ENCODE data around the gene MFSD6L. TPM values are rescaled to one million over a fixed set of nuclear protein-coding genes. Genes with fewer than 3 reads are reported as not detected.
A peak's percentile ranks its signal among the peaks of the same experiment; 100 is the strongest.

MFSD6L gene
- total RNA-seq, 1 experiment from 2014 or later = not detected

DNA sequence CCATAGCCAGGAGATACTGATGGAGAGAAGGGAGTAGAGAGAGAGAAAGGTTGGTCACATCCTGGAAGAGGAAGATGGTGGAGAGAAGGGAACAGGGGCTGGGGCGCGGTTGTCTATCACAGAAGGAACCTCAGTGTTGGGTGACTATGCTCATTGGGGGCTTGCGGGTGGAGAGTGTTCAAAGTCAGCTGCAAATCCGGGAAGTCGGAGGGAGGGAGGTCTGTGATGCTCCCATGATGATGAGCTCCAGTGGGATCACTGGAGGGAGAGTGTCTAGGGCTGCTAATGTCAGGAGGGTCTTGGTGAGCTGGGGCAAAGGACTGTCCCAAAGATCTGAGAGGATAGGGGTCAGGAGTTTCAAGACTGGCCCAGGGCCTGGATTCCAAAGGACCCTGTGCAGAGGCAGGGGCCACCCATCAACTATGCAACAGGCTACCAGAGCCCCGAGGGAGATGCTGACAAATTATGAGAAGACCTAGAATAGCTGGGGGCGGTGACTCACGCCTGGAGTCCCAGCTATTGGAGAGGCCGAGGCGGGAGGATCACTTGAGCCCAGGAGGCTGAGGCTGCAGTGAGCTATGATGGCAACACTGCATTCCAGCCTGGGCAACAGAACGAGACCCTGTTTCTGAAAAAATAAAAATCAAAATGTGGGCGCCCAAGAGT is 43.4 kb downstream of the MFSD6L start:
- Histone ChIP-seq H3K4me1 (replicated peaks) (no peaks in the 10 kb centered on the region), H3K36me3 (no peaks in the 10 kb centered on the region), H3K27me3 (replicated peaks) (no peaks in the 10 kb centered on the region; the same call in 1 of the 2 replicates), H3K4me3 (no peak overlapping the region), H3K27ac (no peak overlapping the region), H3K9me3 (replicated peaks) (no peaks in the 10 kb centered on the region)
- no peak for DNase-seq (ENCODE audit: low read depth in 1 of 2, low spot score in 2 of 2)

DNA sequence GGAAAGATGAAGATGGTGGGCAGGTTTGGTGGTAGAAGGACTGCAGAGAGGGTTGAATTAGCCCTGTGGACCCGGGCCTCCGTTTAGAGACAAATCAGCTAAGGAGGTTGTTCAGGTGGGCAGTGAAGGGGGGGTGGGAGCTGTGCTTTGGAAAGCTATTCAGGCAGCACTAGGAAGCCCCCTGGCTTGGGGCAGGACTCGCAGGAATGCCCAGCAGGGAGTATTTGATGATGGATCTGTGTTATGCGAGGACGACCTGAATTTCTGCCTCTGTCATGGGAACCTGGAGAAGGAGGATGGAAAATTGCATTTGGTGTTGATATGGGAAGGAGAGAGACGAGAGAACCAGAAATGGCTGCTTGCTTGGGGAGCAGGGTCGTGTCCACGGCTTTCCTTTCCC is 44.3 kb downstream of the MFSD6L start:
- no peaks in the 10 kb centered on the region for H3K9me3 ChIP-seq (replicated peaks)
- no peak for DNase-seq (ENCODE audit: low read depth in 1 of 2, low spot score in 2 of 2)
- H3K4me3 ChIP-seq = no peak overlapping the region
- no peaks in the 10 kb centered on the region; the same call in 1 of the 2 replicates for H3K27me3 ChIP-seq (replicated peaks)
- H3K36me3 ChIP-seq = no peaks in the 10 kb centered on the region
- H3K27ac ChIP-seq = no peak overlapping the region
- no peaks in the 10 kb centered on the region for H3K4me1 ChIP-seq (replicated peaks)

DNA sequence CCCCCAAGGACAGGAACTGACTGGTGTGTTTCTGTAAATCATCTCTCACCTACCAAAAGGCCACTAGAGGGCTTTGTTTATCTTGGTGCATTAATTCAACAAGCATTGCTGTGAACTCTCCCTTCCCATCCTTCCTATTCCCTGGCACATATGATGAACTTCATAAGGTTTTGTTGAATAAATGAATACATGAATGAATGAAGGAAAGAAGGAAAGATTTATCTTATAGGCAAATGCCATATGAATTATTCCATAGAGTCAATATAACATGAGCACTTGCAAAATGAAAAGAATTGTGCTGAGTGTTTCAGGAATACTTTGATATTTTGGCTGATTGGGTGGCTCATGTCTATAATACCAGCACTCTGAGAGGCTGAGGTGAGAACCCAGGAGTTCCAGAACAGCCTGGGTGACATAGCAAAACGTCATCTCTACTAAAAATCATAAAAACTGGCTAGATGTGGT is 45.2 kb downstream of the MFSD6L start:
- H3K9me3 ChIP-seq (replicated peaks) = no peaks in the 10 kb centered on the region
- no peaks in the 10 kb centered on the region for H3K36me3 ChIP-seq
- DNase-seq (ENCODE audit: low read depth in 1 of 2, low spot score in 2 of 2) = peak in 1 of 2 experiments; percentile 12
- no peaks in the 10 kb centered on the region for H3K4me1 ChIP-seq (replicated peaks)
- no peak overlapping the region for H3K4me3 ChIP-seq
- H3K27me3 ChIP-seq (replicated peaks) = no peaks in the 10 kb centered on the region; the same call in 1 of the 2 replicates
- H3K27ac ChIP-seq = no peak overlapping the region

DNA sequence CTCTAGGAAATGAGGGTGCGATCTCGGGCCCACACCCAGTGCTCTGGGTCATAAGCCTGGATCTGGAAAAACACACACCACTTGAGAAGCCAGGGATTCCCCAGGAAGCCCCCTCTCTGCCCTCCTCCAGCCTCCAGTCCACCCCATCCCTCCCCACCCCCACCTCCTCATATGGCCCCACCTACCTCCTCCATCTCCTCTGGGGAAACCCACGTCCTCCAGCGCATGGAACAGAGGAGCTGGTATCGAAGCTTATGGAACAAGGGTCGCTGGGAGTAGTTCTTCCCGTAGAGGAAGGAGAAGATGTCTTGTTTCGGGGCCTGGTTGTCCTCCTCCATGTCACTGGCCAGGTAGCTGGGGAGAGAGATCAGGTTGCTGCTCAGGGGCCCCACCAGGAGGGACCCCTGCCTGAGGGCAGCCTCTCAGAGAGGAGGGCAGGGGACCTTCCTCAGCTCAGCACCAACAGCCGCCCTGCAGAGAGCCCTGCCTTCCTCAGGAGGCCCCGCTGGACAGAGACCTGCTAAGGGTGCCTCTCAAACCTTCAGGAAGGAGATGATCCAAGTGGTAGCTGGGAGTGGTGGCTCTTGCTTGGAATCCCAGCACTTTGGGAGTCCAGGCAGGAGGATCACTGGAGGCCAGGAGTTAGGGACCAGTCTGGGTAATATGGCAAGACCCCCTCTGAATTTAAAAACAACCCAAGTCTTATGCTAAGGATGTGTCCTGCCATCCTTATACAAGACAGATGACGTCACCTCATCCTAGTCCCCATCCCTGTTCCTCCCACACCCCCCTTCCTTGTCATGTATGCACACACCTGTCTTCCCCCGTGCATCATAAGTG is 45.8 kb downstream of the MFSD6L start:
- Histone ChIP-seq H3K9me3 (replicated peaks) (no peaks in the 10 kb centered on the region), H3K4me1 (replicated peaks) (no peaks in the 10 kb centered on the region), H3K27ac (no peak overlapping the region), H3K36me3 (no peaks in the 10 kb centered on the region), H3K4me3 (no peak overlapping the region), H3K27me3 (replicated peaks) (no peaks in the 10 kb centered on the region; the same call in 1 of the 2 replicates)
- DNase-seq (ENCODE audit: low read depth in 1 of 2, low spot score in 2 of 2) = no peak

DNA sequence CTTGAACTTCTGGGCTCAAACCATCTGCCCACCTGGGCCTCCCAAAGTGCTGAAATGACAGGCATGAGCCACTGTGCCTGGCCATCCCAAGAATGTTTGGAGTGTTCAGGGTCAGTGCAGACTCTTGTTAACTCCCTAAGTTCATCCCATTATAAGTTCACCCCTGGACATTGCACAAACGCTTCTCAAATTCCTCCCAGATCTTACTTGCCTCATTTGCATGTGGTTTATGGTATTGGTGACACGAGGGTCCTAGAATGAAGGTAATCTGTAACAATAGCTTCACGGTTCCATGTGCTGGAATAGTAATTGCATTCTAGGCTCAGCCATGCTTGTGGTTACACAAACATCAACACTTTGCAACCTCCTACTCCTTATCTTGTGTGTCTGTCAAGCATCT is 49.5 kb downstream of the MFSD6L start:
- H3K27me3 ChIP-seq (replicated peaks) = no peaks in the 10 kb centered on the region; the same call in 1 of the 2 replicates
- H3K27ac ChIP-seq = no peak overlapping the region
- peaks cover 9% of the 10 kb centered on the region for H3K4me1 ChIP-seq (replicated peaks)
- no peaks in the 10 kb centered on the region; the same call in 1 of the 2 replicates for H3K9me3 ChIP-seq (replicated peaks)
- DNase-seq (ENCODE audit: low read depth in 1 of 2, low spot score in 2 of 2) = no peak
- no peak overlapping the region for H3K4me3 ChIP-seq
- no peaks in the 10 kb centered on the region for H3K36me3 ChIP-seq

DNA sequence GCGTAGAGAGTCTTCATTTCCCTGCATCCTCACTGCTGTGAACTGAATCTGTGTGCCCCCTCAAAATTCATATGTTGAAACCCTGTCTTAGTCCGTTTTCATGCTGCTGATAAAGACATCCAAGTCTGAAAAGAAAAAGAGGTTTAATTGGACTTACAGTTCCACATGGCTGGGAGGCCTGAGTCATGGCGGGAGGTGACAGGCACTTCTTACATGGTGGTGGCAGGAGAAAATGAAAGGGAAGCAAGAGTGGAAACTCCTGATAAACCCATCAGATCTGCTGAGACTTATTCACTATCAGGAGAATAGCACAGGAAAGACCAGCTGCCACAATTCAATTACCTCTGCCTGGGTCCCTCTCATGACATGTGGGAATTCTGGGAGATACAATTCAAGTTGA is 51.4 kb downstream of the MFSD6L start:
- no peak for DNase-seq (ENCODE audit: low read depth in 1 of 2, low spot score in 2 of 2)
- no peaks in the 10 kb centered on the region for H3K36me3 ChIP-seq
- H3K4me3 ChIP-seq = no peak overlapping the region
- H3K27ac ChIP-seq = no peak overlapping the region
- H3K9me3 ChIP-seq (replicated peaks) = no peaks in the 10 kb centered on the region; the same call in 1 of the 2 replicates
- H3K4me1 ChIP-seq (replicated peaks) = peaks cover 9% of the 10 kb centered on the region
- H3K27me3 ChIP-seq (replicated peaks) = no peaks in the 10 kb centered on the region; the same call in 1 of the 2 replicates

Other genes starting within 250 kb of the MFSD6L start
- gene MYH10, start 168.6 kb downstream of the MFSD6L start, total RNA-seq (2014; rRNA removed; shearing (Covaris generic)) = 122 and 150 TPM in 2 replicates
- not detected in 2 replicates for gene CCDC42, start 54.5 kb downstream of the MFSD6L start, total RNA-seq (2014; rRNA removed; shearing (Covaris generic))
- gene SPDYE4, start 40.8 kb downstream of the MFSD6L start, total RNA-seq (2014; rRNA removed; shearing (Covaris generic)) = 0.25 TPM in 1 of 2 replicates, not detected in the other
- not detected in 2 replicates for gene PIK3R6, start 68.3 kb upstream of the MFSD6L start, total RNA-seq (2014; rRNA removed; shearing (Covaris generic))
- gene PIK3R5, start 166.3 kb upstream of the MFSD6L start, total RNA-seq (2014; rRNA removed; shearing (Covaris generic)) = not detected in 2 replicates
- gene NTN1, start 222.1 kb upstream of the MFSD6L start, total RNA-seq (2014; rRNA removed; shearing (Covaris generic)) = 22.7 and 22.8 TPM in 2 replicates

All from SJSA1 (cell line).